A549 (cell line): ENCODE data around the gene CTNNBIP1. TPM values are rescaled to one million over a fixed set of nuclear protein-coding genes. Genes with fewer than 3 reads are reported as not detected.

Experiments used
- ATAC-seq, 2 experiments: fragments of 200-7000 bp in 1 of 2; fragments of >200 bp in 1 of 2; cut with Nextera tagmentation in 1 of 2; cut with Tn5 transposase in 1 of 2; 3 replicates each; pipeline versions ENCODE4 v1.8.0 to v1.9.1; 2018 to 2020; ENCODE audit warnings: mild to moderate bottlenecking in 1 of 2, moderate library complexity in 1 of 2
- CTCF ChIA-PET: fragments of 300-600 bp; sonication (Branson Sonifier 250); formaldehyde crosslinking; extraction: SDS; loops from one replicate; lab custom pipeline; 2021; ENCODE audit warnings: antibody characterized with exemption, inconsistent platforms; lab: Yijun Ruan, JAX
- POLR2A ChIA-PET: fragments of 350-600 bp; formaldehyde crosslinking; extraction: SDS; loops from one replicate; lab custom pipeline; 2021; ENCODE audit warnings: antibody characterized with exemption, inconsistent platforms; lab: Yijun Ruan, JAX
- DNase-seq, 2 experiments: peaks; one replicate each; pipeline versions ENCODE4 v3.0.0 to v3.0.0-alpha.2; 2011 to 2016; ENCODE audit warnings: low read depth in 1 of 2, low spot score in 1 of 2
- FAIRE-seq: peaks from 2 replicates; lab custom pipeline; 2011; peaks lifted over from hg19 to GRCh38; lab: Jason Lieb, UNC
- H3K27ac ChIP-seq, 2 experiments: fragments of >200 bp; sonication (Bioruptor Twin); formaldehyde crosslinking; 3 replicates each; pipeline ENCODE4 v1.5.1; 2016 to 2017
- H3K4me1 ChIP-seq: fragments of >200 bp; sonication (Bioruptor Twin); formaldehyde crosslinking; 3 replicates; pipeline ENCODE4 v1.6.1; 2016
- H3K4me2 ChIP-seq: fragments of >200 bp; sonication (Bioruptor Twin); formaldehyde crosslinking; 3 replicates; pipeline ENCODE4 v1.6.1; 2016
- H3K4me3 ChIP-seq: fragments of >200 bp; sonication (Bioruptor Twin); formaldehyde crosslinking; 3 replicates; pipeline ENCODE4 v1.5.1; 2016
- H3K9me3 ChIP-seq: fragments of >200 bp; sonication (Bioruptor Twin); formaldehyde crosslinking; 3 replicates; pipeline ENCODE4 v1.6.1; 2016
- CEBPB ChIP-seq, 2 experiments: fragments of >200 bp in 1 of 2; sonication (Bioruptor Twin) in 1 of 2; formaldehyde crosslinking in 1 of 2; IDR thresholded peaks; 2 replicates each; pipeline ENCODE4 v1.6.1; 2012 to 2016
- CHD2 ChIP-seq: fragments of 150-350 bp; IDR thresholded peaks from 2 replicates; pipeline ENCODE4 v1.6.1; 2014; ENCODE audit warnings: low read length; ENCODE audit not compliant: partially characterized antibody
- EHMT2 ChIP-seq: fragments of 200-600 bp; sonication (generic); IDR thresholded peaks from 2 replicates; pipeline ENCODE4 v1.6.1; 2016; ENCODE audit warnings: antibody characterized with exemption, low read depth, mild to moderate bottlenecking, moderate library complexity
- FOSL2 ChIP-seq, 2 experiments: fragments of 450-650 bp in 1 of 2; fragments of >200 bp in 1 of 2; sonication (Bioruptor Twin) in 1 of 2; formaldehyde crosslinking; IDR thresholded peaks; 2 replicates each; pipeline versions ENCODE4 v1.5.0 to v1.6.1; 2016 to 2020; ENCODE audit warnings: mild to moderate bottlenecking in 1 of 2, moderate library complexity in 1 of 2
- HOXA7 ChIP-seq: fragments of 250-450 bp; sonication (Bioruptor Pico); IDR thresholded peaks from 2 replicates; pipeline ENCODE4 v1.5.0; 2020; ENCODE audit warnings: mild to moderate bottlenecking, moderate library complexity
- JUN ChIP-seq, 2 experiments: fragments of >200 bp; sonication (Bioruptor Twin); formaldehyde crosslinking; IDR thresholded peaks; 2 replicates in 1 of 2; 3 replicates in 1 of 2; pipeline ENCODE4 v1.6.1; 2016 to 2017
- NR3C1 ChIP-seq: fragments of >200 bp; sonication (Bioruptor Twin); formaldehyde crosslinking; IDR thresholded peaks from 3 replicates; pipeline ENCODE4 v1.6.1; 2017
- POLR2AphosphoS2 ChIP-seq: conservative IDR thresholded peaks from 2 replicates; pipeline ENCODE4 v1.6.1; 2012; ENCODE audit warnings: low read length, improper control_type of control experiment, inconsistent platforms
- RAD21 ChIP-seq, 2 experiments: fragments of >200 bp in 1 of 2; sonication (Bioruptor Twin) in 1 of 2; formaldehyde crosslinking in 1 of 2; IDR thresholded peaks in 1 of 2; conservative IDR thresholded peaks in 1 of 2; 2 replicates in 1 of 2; 3 replicates in 1 of 2; pipeline ENCODE4 v1.6.1; 2012 to 2018; ENCODE audit warnings: inconsistent platforms in 1 of 2
- RARB ChIP-seq: fragments of 250-450 bp; sonication (Bioruptor Pico); IDR thresholded peaks from 2 replicates; pipeline ENCODE4 v1.8.0; 2021; ENCODE audit warnings: mild to moderate bottlenecking, moderate library complexity
- RCOR1 ChIP-seq: fragments of 150-350 bp; IDR thresholded peaks from 2 replicates; pipeline ENCODE4 v1.6.1; 2014; ENCODE audit warnings: antibody characterized with exemption, low read length, low read depth
- RFX5 ChIP-seq: fragments of 450-650 bp; IDR thresholded peaks from 2 replicates; pipeline ENCODE4 v1.7.1; 2014; ENCODE audit warnings: antibody characterized with exemption, mild to moderate bottlenecking, moderate library complexity
- RNF2 ChIP-seq: fragments of 200-600 bp; sonication (generic); IDR thresholded peaks from 2 replicates; pipeline ENCODE4 v1.6.1; 2016; ENCODE audit warnings: low read depth, mild to moderate bottlenecking, antibody characterized with exemption, moderate library complexity, borderline replicate concordance
- SMC3 ChIP-seq: fragments of >200 bp; sonication (Bioruptor Twin); formaldehyde crosslinking; IDR thresholded peaks from 3 replicates; pipeline ENCODE4 v1.6.1; 2018; ENCODE audit warnings: inconsistent platforms
- USF2 ChIP-seq: fragments of 450-650 bp; IDR thresholded peaks from 2 replicates; pipeline ENCODE4 v1.6.1; 2014; ENCODE audit warnings: antibody characterized with exemption
- ZC3H11A ChIP-seq: fragments of 450-650 bp; IDR thresholded peaks from 2 replicates; pipeline ENCODE4 v1.6.1; 2014; ENCODE audit warnings: antibody characterized with exemption, mild to moderate bottlenecking
- WGBS: methylation state at CpG from one replicate; pipeline ENCODE4 v1.1.6; 2017; ENCODE audit errors: missing lambda C conversion rate; 5-methylcytosine and 5-hydroxymethylcytosine counted together
- polyA plus RNA-seq, 4 experiments: library from polyadenylated mRNA; depleted of rRNA in 3 of 4; stranded (reverse); fragments of >200 nt; fragmentation: RNase III in 1 of 4; extraction: RNeasy Plus Mini Kit Qiagen cat#74134 plus additional on column Dnase treatment in 1 of 4; gene quantifications; 2 replicates in 3 of 4; 3 replicates in 1 of 4; pipeline ENCODE4 v1.2.3, GENCODE V29; 2011 to 2017
- TF ChIP-seq, protein P1 (sequence below): fragments of 200-600 bp; sonication (generic); IDR thresholded peaks from 2 replicates; pipeline ENCODE4 v1.6.1; 2016; ENCODE audit warnings: antibody characterized with exemption, mild to moderate bottlenecking, moderate library complexity
- TF ChIP-seq, protein P2 (sequence below): fragments of 250-450 bp; sonication (Bioruptor Pico); IDR thresholded peaks from 2 replicates; pipeline ENCODE4 v1.5.0; 2021; ENCODE audit warnings: mild to moderate bottlenecking, moderate library complexity, borderline replicate concordance

Gene CTNNBIP1
- polyA plus RNA-seq, 2 of the 4 experiments (the other 2 are of a cell fraction): 5.6 to 10.4 TPM

DNA sequence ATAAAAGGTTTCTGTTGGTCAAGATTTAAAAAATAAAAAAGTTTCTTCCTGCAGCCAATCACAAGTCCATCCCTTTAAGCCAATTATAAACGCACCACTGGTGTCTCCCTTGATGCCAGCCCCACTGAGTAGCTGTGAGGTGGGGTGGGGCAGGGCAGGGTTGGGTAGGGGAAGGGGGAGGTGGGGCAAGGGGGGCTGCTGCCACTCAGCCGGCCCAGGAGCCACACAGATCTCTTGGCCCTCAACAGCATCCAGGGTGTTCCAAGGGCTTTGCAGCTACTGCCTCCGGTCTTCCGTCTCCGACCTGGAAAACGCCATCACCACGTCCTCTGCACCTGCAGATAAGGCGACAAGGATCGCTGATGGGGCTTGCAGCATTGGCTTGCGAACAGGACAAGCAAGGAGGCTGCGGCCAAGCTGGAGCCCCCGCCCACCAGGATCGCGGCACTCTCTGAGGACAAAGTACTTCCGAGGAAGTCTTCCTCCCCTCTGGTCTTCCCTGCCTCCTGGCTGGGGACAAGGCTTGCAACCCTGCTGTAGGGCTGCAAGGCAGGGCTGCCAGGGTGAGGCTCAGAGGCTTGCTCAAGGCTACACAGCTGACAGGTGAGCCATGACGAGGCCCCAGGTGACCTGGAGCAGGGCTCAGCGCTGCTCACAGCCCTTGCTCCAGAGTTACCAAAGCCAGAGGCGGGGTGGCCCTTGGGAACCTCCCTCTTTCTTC, 59.5 kb downstream of the CTNNBIP1 start (continued):
- TF ChIP-seq EHMT2 (no peak), USF2 (no peak), RAD21 (conservative IDR thresholded peaks at IDR 0.05 in 1 of 2, IDR thresholded peaks at IDR 0.05 in 1 of 2) (no peak)

DNA sequence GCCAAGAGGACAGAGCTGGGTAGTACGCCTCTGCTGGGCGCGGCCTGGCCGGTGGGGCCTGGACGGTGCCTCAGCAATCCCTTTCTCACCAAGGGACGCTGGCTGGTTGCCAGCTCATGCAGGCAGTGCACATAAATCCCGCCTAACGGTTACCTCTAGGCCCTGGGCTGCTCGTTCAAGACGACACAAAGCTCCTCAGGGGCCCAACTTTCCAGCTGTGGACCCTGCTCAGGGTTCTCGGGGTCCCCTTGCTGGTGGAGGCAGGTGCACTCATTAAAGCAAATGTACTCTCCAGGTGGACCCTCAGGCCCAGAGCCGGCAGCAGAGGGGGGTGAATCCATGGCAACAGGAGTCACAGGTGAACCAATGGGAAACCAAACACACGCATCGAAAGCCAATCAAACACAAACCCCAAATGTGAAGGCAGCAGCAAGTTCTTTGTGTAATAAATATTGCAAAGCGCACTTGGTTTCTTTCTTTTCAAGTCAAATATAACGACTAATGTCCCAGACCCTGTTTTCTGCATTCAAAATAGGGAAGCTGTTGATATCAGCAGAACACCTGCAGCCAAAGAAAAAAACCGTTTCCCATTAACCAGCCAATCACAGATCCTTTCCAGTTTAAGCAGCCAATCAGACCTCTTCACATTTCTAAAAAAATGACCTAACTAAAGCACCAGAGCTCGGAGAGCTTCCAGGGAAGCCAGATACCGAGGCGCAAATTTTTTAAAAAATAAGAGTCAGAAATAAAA, 60.2 kb downstream of the CTNNBIP1 start:
- CTCF ChIA-PET: interaction anchor here (0.7 to 1.3 kb wide), 3 partner anchors 9 to 223 kb away, joined by 3 to 4 read pairs (median 3); no protein-coding TSS in a partner anchor
- no peaks in the 10 kb centered on the region for H3K4me1 ChIP-seq
- TF ChIP-seq FOSL2 (IDR thresholded peaks at IDR 0.05) (no peak), FOSL2 (CRISPR knock-in tag; IDR thresholded peaks at IDR 0.05) (no peak), HOXA7 (no peak), NR3C1 (no peak), RCOR1 (no peak), POLR2AphosphoS2 (no peak), JUN (IDR thresholded peaks at IDR 0.05) (no peak), CEBPB (IDR thresholded peaks at IDR 0.05) (no peak), RARB (CRISPR knock-in tag) (no peak), ZC3H11A (no peak), RFX5 (no peak)
- TF ChIP-seq, protein P1, sequence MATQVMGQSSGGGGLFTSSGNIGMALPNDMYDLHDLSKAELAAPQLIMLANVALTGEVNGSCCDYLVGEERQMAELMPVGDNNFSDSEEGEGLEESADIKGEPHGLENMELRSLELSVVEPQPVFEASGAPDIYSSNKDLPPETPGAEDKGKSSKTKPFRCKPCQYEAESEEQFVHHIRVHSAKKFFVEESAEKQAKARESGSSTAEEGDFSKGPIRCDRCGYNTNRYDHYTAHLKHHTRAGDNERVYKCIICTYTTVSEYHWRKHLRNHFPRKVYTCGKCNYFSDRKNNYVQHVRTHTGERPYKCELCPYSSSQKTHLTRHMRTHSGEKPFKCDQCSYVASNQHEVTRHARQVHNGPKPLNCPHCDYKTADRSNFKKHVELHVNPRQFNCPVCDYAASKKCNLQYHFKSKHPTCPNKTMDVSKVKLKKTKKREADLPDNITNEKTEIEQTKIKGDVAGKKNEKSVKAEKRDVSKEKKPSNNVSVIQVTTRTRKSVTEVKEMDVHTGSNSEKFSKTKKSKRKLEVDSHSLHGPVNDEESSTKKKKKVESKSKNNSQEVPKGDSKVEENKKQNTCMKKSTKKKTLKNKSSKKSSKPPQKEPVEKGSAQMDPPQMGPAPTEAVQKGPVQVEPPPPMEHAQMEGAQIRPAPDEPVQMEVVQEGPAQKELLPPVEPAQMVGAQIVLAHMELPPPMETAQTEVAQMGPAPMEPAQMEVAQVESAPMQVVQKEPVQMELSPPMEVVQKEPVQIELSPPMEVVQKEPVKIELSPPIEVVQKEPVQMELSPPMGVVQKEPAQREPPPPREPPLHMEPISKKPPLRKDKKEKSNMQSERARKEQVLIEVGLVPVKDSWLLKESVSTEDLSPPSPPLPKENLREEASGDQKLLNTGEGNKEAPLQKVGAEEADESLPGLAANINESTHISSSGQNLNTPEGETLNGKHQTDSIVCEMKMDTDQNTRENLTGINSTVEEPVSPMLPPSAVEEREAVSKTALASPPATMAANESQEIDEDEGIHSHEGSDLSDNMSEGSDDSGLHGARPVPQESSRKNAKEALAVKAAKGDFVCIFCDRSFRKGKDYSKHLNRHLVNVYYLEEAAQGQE: no peak
- TF ChIP-seq, protein P2, sequence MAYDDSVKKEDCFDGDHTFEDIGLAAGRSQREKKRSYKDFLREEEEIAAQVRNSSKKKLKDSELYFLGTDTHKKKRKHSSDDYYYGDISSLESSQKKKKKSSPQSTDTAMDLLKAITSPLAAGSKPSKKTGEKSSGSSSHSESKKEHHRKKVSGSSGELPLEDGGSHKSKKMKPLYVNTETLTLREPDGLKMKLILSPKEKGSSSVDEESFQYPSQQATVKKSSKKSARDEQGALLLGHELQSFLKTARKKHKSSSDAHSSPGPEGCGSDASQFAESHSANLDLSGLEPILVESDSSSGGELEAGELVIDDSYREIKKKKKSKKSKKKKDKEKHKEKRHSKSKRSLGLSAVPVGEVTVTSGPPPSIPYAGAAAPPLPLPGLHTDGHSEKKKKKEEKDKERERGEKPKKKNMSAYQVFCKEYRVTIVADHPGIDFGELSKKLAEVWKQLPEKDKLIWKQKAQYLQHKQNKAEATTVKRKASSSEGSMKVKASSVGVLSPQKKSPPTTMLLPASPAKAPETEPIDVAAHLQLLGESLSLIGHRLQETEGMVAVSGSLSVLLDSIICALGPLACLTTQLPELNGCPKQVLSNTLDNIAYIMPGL (CRISPR knock-in tag): no peak
- TF ChIP-seq, all 56 proteins: peak for 0
- Histone ChIP-seq H3K27ac (no peak overlapping the region), H3K9me3 (0 out of 3 replicates have a peak, but pooled peaks cover 3% of the 10 kb centered on the region), H3K4me3 (no peak overlapping the region), H3K4me2 (no peak overlapping the region)
- POLR2A ChIA-PET: no interaction called here
- WGBS: 83% methylated on average over 14 of the region's 20 CpGs
- no peak for DNase-seq
- FAIRE-seq: no peak
- no peak for ATAC-seq

DNA sequence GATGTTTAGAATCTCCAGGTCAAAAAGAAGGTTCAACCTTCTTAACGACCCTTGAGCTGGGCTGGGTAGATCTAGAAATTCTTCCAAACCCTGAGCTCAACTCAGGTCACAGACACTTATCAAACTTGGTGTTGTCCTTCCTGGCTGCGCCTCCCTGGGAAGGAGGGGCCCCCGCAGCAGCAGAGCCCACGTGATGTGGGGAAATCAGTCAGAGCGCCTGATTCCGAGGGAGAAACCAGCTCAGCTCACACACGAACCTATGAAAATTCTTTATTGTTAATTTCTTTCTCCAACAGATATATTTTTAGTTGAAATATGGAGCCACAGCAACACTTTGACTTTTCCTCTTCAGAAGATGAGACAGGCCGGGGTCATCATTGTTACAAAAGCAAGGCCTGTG, 62.0 kb downstream of the CTNNBIP1 start:
- no peak overlapping the region for H3K27ac ChIP-seq
- ChIA-PET CTCF (interaction anchor here (0.6 to 2.3 kb wide), 6 partner anchors 18 to 286 kb away, joined by 3 to 9 read pairs (median 6); no protein-coding TSS in a partner anchor), POLR2A (interaction anchor here (0.7 kb wide), 1 partner anchor 582 kb away, joined by 4 read pairs; the partner anchor contains the start of gene CENPS)
- no peak for ATAC-seq
- 78% methylated on average over 8 of the region's 8 CpGs for WGBS
- no peak overlapping the region for H3K4me2 ChIP-seq
- no peak overlapping the region for H3K4me3 ChIP-seq
- no peak for FAIRE-seq
- DNase-seq: no peak
- H3K9me3 ChIP-seq: no peaks in the 10 kb centered on the region
- 0 out of 3 replicates have a peak, but pooled peaks cover 4% of the 10 kb centered on the region for H3K4me1 ChIP-seq
- TF ChIP-seq, protein P1: no peak
- TF ChIP-seq SMC3 (no peak), RNF2 (no peak), HOXA7 (no peak), CHD2 (no peak), USF2 (no peak)
